OCI-LY7 (cell line): ENCODE measurements around the gene MCF2L2.

ENCODE experiments used
- CTCF ChIP-seq: fragments of 200-600 bp; sonication (generic); conservative IDR thresholded peaks from 2 replicates; pipeline ENCODE4 v1.5.1; 2014; ENCODE audit warnings: mild to moderate bottlenecking, antibody characterized with exemption, low read length, moderate library complexity, mixed read lengths
- EZH2phosphoT487 ChIP-seq: fragments of 200-600 bp; sonication (generic); IDR thresholded peaks from 2 replicates; pipeline ENCODE4 v1.6.1; 2018; ENCODE audit warnings: low read depth, borderline replicate concordance, mild to moderate bottlenecking, mixed run types, antibody characterized with exemption, low read length, moderate library complexity, mixed read lengths

- TF ChIP-seq CTCF (no peak), EZH2phosphoT487 (no peak)
Measured at GRCh38 chr3:183182073-183182472, 246.3 kb downstream of the MCF2L2 start.
